Parathyroid adenoma (tissue), 2 donors: Measurements from ENCODE around the gene OPHN1.

Source experiments
- H2AFZ ChIP-seq: fragments of 300-600 bp; sonication (generic); one replicate; pipeline ENCODE4 v1.7.0; 2017; ENCODE audit warnings: antibody characterized with exemption, mild to moderate bottlenecking
- H3K27ac ChIP-seq: fragments of 300-600 bp; sonication (generic); one replicate; pipeline ENCODE4 v1.7.0; 2017
- H3K27me3 ChIP-seq: fragments of 300-600 bp; sonication (generic); one replicate; pipeline ENCODE4 v1.7.0; 2017; ENCODE audit warnings: low read length; ENCODE audit not compliant: control insufficient read depth, insufficient read depth
- H3K36me3 ChIP-seq: fragments of 300-600 bp; sonication (generic); one replicate; pipeline ENCODE4 v1.7.0; 2017; ENCODE audit warnings: low read length; ENCODE audit not compliant: control insufficient read depth, insufficient read depth
- H3K4me1 ChIP-seq: fragments of 300-600 bp; sonication (generic); one replicate; pipeline ENCODE4 v1.7.0; 2017; ENCODE audit warnings: control low read depth
- H3K4me2 ChIP-seq: fragments of 300-600 bp; sonication (generic); one replicate; pipeline ENCODE4 v1.7.0; 2017; ENCODE audit warnings: low read length
- H3K4me3 ChIP-seq: fragments of 300-600 bp; sonication (generic); one replicate; pipeline ENCODE4 v1.7.0; 2017; ENCODE audit warnings: low read depth, low read length
- H3K79me2 ChIP-seq: fragments of 300-600 bp; sonication (generic); one replicate; pipeline ENCODE4 v1.7.0; 2017; ENCODE audit warnings: control low read depth
- H3K9ac ChIP-seq: fragments of 300-600 bp; sonication (generic); one replicate; pipeline ENCODE4 v1.7.0; 2017; ENCODE audit warnings: mild to moderate bottlenecking
- H3K9me3 ChIP-seq: fragments of 300-600 bp; sonication (generic); one replicate; pipeline ENCODE4 v1.7.0; 2017; ENCODE audit warnings: low read length; ENCODE audit not compliant: control insufficient read depth
- TF ChIP-seq, protein P1 (sequence below): fragments of 300-600 bp; sonication (generic); IDR thresholded peaks from one replicate; pipeline ENCODE4 v1.7.0; 2017; ENCODE audit warnings: antibody characterized with exemption, mild to moderate bottlenecking
- donor health status: primary hyperparathyroidism.

The OPHN1 gene

DNA sequence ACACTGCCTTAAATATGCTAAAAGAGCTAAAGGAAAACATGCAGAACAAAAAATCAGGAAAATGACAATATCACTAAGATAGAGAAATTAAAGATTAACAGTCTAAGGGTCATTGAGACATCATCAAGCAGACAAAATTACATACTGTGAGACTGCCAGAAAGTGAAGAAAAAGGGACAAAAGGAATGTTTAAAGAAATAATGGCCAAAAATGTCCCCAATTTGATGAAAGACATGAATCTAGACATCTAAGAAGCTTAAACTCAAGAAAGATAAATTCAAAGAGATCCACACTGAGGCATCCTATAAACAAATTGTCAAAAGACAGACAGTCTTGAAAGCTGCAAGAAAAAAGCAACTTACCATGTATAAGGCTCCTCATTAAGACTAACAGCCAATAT, 63.7 kb downstream of the OPHN1 start:
- no peaks in the 10 kb centered on the region for H3K79me2 ChIP-seq
- TF ChIP-seq, protein P1, sequence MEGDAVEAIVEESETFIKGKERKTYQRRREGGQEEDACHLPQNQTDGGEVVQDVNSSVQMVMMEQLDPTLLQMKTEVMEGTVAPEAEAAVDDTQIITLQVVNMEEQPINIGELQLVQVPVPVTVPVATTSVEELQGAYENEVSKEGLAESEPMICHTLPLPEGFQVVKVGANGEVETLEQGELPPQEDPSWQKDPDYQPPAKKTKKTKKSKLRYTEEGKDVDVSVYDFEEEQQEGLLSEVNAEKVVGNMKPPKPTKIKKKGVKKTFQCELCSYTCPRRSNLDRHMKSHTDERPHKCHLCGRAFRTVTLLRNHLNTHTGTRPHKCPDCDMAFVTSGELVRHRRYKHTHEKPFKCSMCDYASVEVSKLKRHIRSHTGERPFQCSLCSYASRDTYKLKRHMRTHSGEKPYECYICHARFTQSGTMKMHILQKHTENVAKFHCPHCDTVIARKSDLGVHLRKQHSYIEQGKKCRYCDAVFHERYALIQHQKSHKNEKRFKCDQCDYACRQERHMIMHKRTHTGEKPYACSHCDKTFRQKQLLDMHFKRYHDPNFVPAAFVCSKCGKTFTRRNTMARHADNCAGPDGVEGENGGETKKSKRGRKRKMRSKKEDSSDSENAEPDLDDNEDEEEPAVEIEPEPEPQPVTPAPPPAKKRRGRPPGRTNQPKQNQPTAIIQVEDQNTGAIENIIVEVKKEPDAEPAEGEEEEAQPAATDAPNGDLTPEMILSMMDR: no peak
- no peaks in the 10 kb centered on the region for H3K27me3 ChIP-seq

DNA sequence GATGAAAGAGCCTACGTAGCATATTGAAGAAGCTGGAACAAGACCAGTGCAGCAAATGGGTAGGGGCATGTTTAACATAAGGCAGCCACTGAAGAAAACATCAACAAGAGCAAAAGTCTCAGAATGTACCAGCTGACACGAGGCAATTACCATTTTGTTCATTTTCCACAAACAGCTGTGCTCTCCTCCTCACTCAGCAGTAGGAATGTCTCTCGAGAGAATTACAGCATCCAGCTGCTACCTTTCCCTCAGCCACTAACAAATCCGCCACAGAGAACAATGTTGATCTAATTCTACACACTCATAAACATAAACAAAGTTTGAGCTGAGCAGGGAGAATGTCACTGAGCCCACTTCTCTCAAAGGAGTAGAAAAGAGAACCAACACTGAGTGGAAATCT, 68.0 kb downstream of the OPHN1 start:
- Histone ChIP-seq H3K79me2 (no peaks in the 10 kb centered on the region), H3K27me3 (no peaks in the 10 kb centered on the region), H3K4me3 (no peak overlapping the region), H3K27ac (no peak overlapping the region), H2AFZ (no peak overlapping the region), H3K9me3 (no peaks in the 10 kb centered on the region), H3K4me2 (no peak overlapping the region), H3K9ac (no peak overlapping the region), H3K4me1 (no peaks in the 10 kb centered on the region), H3K36me3 (no peaks in the 10 kb centered on the region)
- TF ChIP-seq, protein P1: no peak

More for the DNA sequence above, 63.7 kb downstream of the OPHN1 start:
- Histone ChIP-seq H3K4me3 (no peak overlapping the region), H2AFZ (no peak overlapping the region), H3K36me3 (no peaks in the 10 kb centered on the region), H3K9ac (no peak overlapping the region), H3K4me1 (no peaks in the 10 kb centered on the region), H3K9me3 (no peaks in the 10 kb centered on the region), H3K4me2 (no peak overlapping the region), H3K27ac (no peak overlapping the region)

DNA sequence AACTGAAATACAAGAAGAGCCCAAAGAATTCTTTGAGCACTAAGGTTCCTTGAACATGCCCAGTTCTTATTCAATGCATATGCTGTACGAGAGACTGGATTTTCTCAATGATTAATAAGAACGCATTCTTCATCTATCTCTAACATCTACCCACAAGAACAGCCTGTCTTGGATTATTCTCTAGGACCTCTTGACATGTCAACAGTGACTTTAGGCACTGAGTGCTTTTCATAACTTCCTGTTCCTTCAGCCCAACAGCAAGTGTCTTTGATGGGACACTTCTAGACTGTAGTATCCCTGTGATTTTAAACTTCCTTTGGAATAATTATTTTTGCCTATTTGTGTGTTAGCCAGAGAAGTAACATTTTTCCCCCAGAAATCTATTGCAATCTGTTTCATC, 69.3 kb downstream of the OPHN1 start:
- no peaks in the 10 kb centered on the region for H3K79me2 ChIP-seq
- no peak overlapping the region for H3K9ac ChIP-seq
- no peaks in the 10 kb centered on the region for H3K36me3 ChIP-seq
- TF ChIP-seq, protein P1: no peak
- H2AFZ ChIP-seq: no peak overlapping the region
- H3K27me3 ChIP-seq: no peaks in the 10 kb centered on the region
- no peaks in the 10 kb centered on the region for H3K9me3 ChIP-seq
- no peak overlapping the region for H3K27ac ChIP-seq
- no peaks in the 10 kb centered on the region for H3K4me1 ChIP-seq
- no peak overlapping the region for H3K4me2 ChIP-seq
- no peak overlapping the region for H3K4me3 ChIP-seq

DNA sequence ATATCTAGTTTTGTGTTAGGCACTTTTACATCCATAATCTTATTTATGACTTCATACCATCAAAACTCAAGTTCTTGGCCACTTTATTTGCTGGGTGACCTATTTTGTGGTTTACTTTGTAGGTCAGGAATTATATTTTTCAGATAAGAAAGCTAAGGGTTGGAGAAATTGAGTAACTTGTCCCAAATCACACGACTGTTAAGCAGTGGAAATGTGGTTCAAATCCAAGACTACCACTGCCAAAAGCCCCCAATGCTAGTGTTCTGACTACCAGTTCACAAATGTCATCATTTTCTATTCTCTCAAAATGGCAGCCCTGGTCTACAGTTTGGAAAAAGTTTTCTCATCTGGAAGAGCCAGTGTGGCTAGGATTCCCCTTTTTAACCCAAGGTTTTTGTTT, 74.6 kb downstream of the OPHN1 start:
- Histone ChIP-seq H3K9me3 (no peaks in the 10 kb centered on the region), H3K4me2 (no peak overlapping the region), H3K79me2 (no peaks in the 10 kb centered on the region), H3K36me3 (no peaks in the 10 kb centered on the region), H3K9ac (no peak overlapping the region), H3K4me1 (no peaks in the 10 kb centered on the region), H3K4me3 (no peak overlapping the region), H3K27ac (no peak overlapping the region), H3K27me3 (no peaks in the 10 kb centered on the region), H2AFZ (no peak overlapping the region)
- TF ChIP-seq, protein P1: no peak

DNA sequence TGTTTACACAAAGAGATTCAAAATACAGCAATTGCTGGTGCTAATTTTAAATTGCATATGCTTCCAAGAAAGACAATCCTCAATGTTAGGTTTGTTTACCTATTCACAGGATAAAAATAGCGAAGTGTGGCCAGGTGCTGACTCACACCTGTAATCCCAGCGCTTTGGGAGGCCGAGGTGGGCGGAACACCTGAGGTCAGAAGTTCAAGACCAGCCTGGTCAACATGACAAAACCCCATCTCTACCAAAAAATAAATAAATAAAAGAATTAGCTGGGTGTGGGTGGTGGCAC, 77.7 kb downstream of the OPHN1 start:
- H3K79me2 ChIP-seq: no peaks in the 10 kb centered on the region
- H3K9me3 ChIP-seq: no peaks in the 10 kb centered on the region
- H3K4me2 ChIP-seq: no peak overlapping the region
- no peaks in the 10 kb centered on the region for H3K27me3 ChIP-seq
- no peaks in the 10 kb centered on the region for H3K36me3 ChIP-seq
- H2AFZ ChIP-seq: no peak overlapping the region
- H3K4me3 ChIP-seq: no peak overlapping the region
- H3K27ac ChIP-seq: peak overlapping the region; percentile 41
- H3K4me1 ChIP-seq: no peaks in the 10 kb centered on the region
- TF ChIP-seq, protein P1: no peak
- no peak overlapping the region for H3K9ac ChIP-seq
